Spleen (tissue), 7 donors: ENCODE measurements around the gene ARID3A.

ENCODE experiments used
- POLR2A ChIP-seq, 3 donors: fragments of 450-650 bp; IDR thresholded peaks; one replicate each; pipeline ENCODE4 v1.5.1; 2017; ENCODE audit warnings: antibody characterized with exemption in 3 of 3, mild to moderate bottlenecking in 1 of 3
- TF ChIP-seq, protein P1 (sequence below), 11 experiments: fragments of 200-600 bp in 7 of 11; fragments of 450-650 bp in 4 of 11; sonication (generic) in 4 of 11; IDR thresholded peaks in 8 of 11; conservative IDR thresholded peaks in 3 of 11; 1 replicate in 7 of 11; 2 replicates in 4 of 11; pipeline versions ENCODE4 v1.4.0 to v1.8.0; 2016 to 2021; ENCODE audit warnings: antibody characterized with exemption in 11 of 11, inconsistent platforms in 4 of 11, mild to moderate bottlenecking in 1 of 11
- donor health status: DM: no; HTN: no; CAD: no; lungs with moderate emphysema.
- donor health status: DM: no; HTN: no; CAD: no.
- donor health status: DM: no; HTN: no; CAD: no.

GRCh38 chr19:966485-967088 lies 40.8 kb downstream of the ARID3A start:
- TF ChIP-seq POLR2A (IDR thresholded peaks at IDR 0.05) = no peak
- TF ChIP-seq, protein P1, sequence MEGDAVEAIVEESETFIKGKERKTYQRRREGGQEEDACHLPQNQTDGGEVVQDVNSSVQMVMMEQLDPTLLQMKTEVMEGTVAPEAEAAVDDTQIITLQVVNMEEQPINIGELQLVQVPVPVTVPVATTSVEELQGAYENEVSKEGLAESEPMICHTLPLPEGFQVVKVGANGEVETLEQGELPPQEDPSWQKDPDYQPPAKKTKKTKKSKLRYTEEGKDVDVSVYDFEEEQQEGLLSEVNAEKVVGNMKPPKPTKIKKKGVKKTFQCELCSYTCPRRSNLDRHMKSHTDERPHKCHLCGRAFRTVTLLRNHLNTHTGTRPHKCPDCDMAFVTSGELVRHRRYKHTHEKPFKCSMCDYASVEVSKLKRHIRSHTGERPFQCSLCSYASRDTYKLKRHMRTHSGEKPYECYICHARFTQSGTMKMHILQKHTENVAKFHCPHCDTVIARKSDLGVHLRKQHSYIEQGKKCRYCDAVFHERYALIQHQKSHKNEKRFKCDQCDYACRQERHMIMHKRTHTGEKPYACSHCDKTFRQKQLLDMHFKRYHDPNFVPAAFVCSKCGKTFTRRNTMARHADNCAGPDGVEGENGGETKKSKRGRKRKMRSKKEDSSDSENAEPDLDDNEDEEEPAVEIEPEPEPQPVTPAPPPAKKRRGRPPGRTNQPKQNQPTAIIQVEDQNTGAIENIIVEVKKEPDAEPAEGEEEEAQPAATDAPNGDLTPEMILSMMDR (IDR thresholded peaks at IDR 0.05 in 8 of 11, conservative IDR thresholded peaks at IDR 0.05 in 3 of 11) = no peak
